ENCODE measurements around the gene ROPN1B. TPM values are rescaled to one million over a fixed set of nuclear protein-coding genes. Genes with fewer than 3 reads are reported as not detected.
"Not testable (repeated sequence)": the region's sequence is repeated elsewhere in the genome, so short reads cannot be mapped to it uniquely, and the experiment has no call there.

ROPN1B gene
- total RNA-seq (not detected), polyA plus RNA-seq (0.21 TPM)
- long read RNA-seq, donor 1 = 0 reads
- long read RNA-seq, donor 2 = 0 reads
- long read RNA-seq, donor 3 = 0 reads
- long read RNA-seq, donor 4 = 0 reads
- long read RNA-seq, donor 5 = 0 reads
- long read RNA-seq, donor 6 = 0 reads
- long read RNA-seq, donor 7 = 0 reads
- long read RNA-seq, donor 8 = 0 reads
- long read RNA-seq, donor 9 = 0 reads
- long read RNA-seq, donor 10 = 0 reads

GRCh38 chr3:125968701-125969592, at the start of gene ROPN1B:
Gene ROPN1B (plus strand): TSS chr3:125969178. CDS start chr3:125972055, 2,877 bp downstream.
- H3K9me3 ChIP-seq (ENCODE audit: control insufficient read depth in 2 of 2, insufficient read depth in 1 of 2, low read length in 1 of 2); H3K4me3 ChIP-seq (ENCODE audit: low read length in 2 of 2); H3K4me1 ChIP-seq (ENCODE audit: control insufficient read depth in 2 of 2, insufficient read depth in 2 of 2, low read length in 2 of 2); DNase-seq (ENCODE audit: low read depth in 6 of 9, low spot score in 9 of 9); H3K36me3 ChIP-seq (ENCODE audit: control insufficient read depth in 2 of 2, insufficient read depth in 2 of 2, low read length in 1 of 2); H3K27ac ChIP-seq (ENCODE audit: low read depth in 1 of 2, low read length in 1 of 2): not testable (repeated sequence)
- H3K27me3 ChIP-seq (ENCODE audit: control insufficient read depth in 2 of 2, insufficient read depth in 1 of 2, low read length in 1 of 2) = peaks cover 9 to 45% of the 10 kb centered on the region in 2 donors
- WGBS = 14% methylated on average over 4 of the region's 50 CpGs

- not testable (repeated sequence) for H3K36me3 ChIP-seq (ENCODE audit: control insufficient read depth in 2 of 2, insufficient read depth in 2 of 2, low read length in 1 of 2); DNase-seq (ENCODE audit: low read depth in 6 of 9, low spot score in 9 of 9); H3K27ac ChIP-seq (ENCODE audit: low read depth in 1 of 2, low read length in 1 of 2); H3K27me3 ChIP-seq (ENCODE audit: control insufficient read depth in 2 of 2, insufficient read depth in 1 of 2, low read length in 1 of 2); H3K4me3 ChIP-seq (ENCODE audit: low read length in 2 of 2); H3K9me3 ChIP-seq (ENCODE audit: control insufficient read depth in 2 of 2, insufficient read depth in 1 of 2, low read length in 1 of 2)
- whole genome bisulfite sequencing = 92% methylated on average over 10 of the region's 10 CpGs
- peaks cover 0 to 28% of the 10 kb centered on the region in 2 donors for H3K4me1 ChIP-seq (ENCODE audit: control insufficient read depth in 2 of 2, insufficient read depth in 2 of 2, low read length in 2 of 2)
Measured at GRCh38 chr3:125920191-125920590, 48.8 kb upstream of the ROPN1B start.

DNA sequence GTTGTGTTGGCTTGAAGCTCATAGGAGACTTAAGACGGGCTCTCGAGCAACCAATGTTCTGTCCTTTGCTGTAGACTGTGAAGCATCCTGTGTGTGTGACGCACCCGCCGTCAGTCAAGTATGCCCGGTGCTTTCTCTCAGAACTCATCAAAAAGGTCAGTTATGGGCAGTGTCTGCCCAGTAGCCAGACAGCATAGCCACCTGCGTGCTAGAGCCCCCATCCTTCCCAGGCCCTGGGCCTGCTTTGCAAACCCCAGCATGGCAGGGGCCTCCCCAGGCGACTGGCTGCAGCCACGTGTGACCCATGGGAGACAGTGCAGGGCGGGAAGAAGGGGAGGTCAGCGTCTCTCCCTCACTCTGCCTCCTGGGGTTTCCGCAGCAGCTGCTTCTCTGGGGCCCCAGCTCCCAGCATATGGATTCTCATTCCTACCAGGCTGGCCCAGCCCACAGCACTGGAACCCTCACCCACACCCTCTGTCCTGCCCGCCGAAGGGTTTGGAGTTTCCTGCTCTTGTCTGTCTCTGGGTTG, 48.2 kb upstream of the ROPN1B start:
- not testable (repeated sequence) for H3K9me3 ChIP-seq (ENCODE audit: control insufficient read depth in 2 of 2, insufficient read depth in 1 of 2, low read length in 1 of 2); H3K36me3 ChIP-seq (ENCODE audit: control insufficient read depth in 2 of 2, insufficient read depth in 2 of 2, low read length in 1 of 2); H3K4me3 ChIP-seq (ENCODE audit: low read length in 2 of 2); DNase-seq (ENCODE audit: low read depth in 6 of 9, low spot score in 9 of 9); H3K27ac ChIP-seq (ENCODE audit: low read depth in 1 of 2, low read length in 1 of 2); H3K27me3 ChIP-seq (ENCODE audit: control insufficient read depth in 2 of 2, insufficient read depth in 1 of 2, low read length in 1 of 2)
- H3K4me1 ChIP-seq (ENCODE audit: control insufficient read depth in 2 of 2, insufficient read depth in 2 of 2, low read length in 2 of 2) = peaks cover 0 to 28% of the 10 kb centered on the region in 2 donors
- 96% methylated on average over 14 of the region's 14 CpGs for WGBS

DNA sequence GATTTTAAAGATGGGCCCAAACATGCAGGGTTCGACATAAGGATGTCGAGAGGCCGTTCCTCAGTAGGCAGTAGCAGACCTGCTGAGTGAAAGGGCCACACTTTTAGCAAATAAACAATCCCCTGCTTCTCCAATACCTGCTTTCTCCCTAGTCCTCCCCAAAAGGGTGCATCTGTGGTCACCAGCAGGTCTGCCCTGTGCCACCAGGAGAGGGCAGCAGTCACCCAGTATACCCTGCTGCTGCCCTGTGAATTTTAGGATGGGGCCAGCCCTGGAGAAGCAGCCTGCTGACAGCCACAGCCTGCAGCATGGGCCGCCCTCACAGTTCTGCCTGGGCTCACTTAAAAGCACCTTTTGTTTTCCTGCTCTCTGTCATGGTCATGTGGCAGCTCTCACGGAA, 47.3 kb upstream of the ROPN1B start:
- not testable (repeated sequence) for H3K4me3 ChIP-seq (ENCODE audit: low read length in 2 of 2); H3K27ac ChIP-seq (ENCODE audit: low read depth in 1 of 2, low read length in 1 of 2); H3K36me3 ChIP-seq (ENCODE audit: control insufficient read depth in 2 of 2, insufficient read depth in 2 of 2, low read length in 1 of 2); H3K27me3 ChIP-seq (ENCODE audit: control insufficient read depth in 2 of 2, insufficient read depth in 1 of 2, low read length in 1 of 2); H3K9me3 ChIP-seq (ENCODE audit: control insufficient read depth in 2 of 2, insufficient read depth in 1 of 2, low read length in 1 of 2)
- WGBS = 76% methylated on average over 5 of the region's 5 CpGs
- peaks cover 0 to 27% of the 10 kb centered on the region in 2 donors for H3K4me1 ChIP-seq (ENCODE audit: control insufficient read depth in 2 of 2, insufficient read depth in 2 of 2, low read length in 2 of 2)
- DNase-seq (ENCODE audit: low read depth in 6 of 9, low spot score in 9 of 9) = peak in 4 of 9 donors; percentile 34 to 62 (median 52)

- H3K4me3 ChIP-seq (ENCODE audit: low read length in 2 of 2); H3K36me3 ChIP-seq (ENCODE audit: control insufficient read depth in 2 of 2, insufficient read depth in 2 of 2, low read length in 1 of 2); H3K27ac ChIP-seq (ENCODE audit: low read depth in 1 of 2, low read length in 1 of 2); H3K9me3 ChIP-seq (ENCODE audit: control insufficient read depth in 2 of 2, insufficient read depth in 1 of 2, low read length in 1 of 2); DNase-seq (ENCODE audit: low read depth in 6 of 9, low spot score in 9 of 9); H3K27me3 ChIP-seq (ENCODE audit: control insufficient read depth in 2 of 2, insufficient read depth in 1 of 2, low read length in 1 of 2): not testable (repeated sequence)
- peaks cover 0 to 12% of the 10 kb centered on the region in 2 donors for H3K4me1 ChIP-seq (ENCODE audit: control insufficient read depth in 2 of 2, insufficient read depth in 2 of 2, low read length in 2 of 2)
- 97% methylated on average over 16 of the region's 16 CpGs for whole genome bisulfite sequencing
Measured at GRCh38 chr3:125923324-125924115, 45.5 kb upstream of the ROPN1B start.

GRCh38 chr3:125924276-125924675, 44.7 kb upstream of the ROPN1B start:
- not testable (repeated sequence) for H3K9me3 ChIP-seq (ENCODE audit: control insufficient read depth in 2 of 2, insufficient read depth in 1 of 2, low read length in 1 of 2); H3K27me3 ChIP-seq (ENCODE audit: control insufficient read depth in 2 of 2, insufficient read depth in 1 of 2, low read length in 1 of 2); H3K27ac ChIP-seq (ENCODE audit: low read depth in 1 of 2, low read length in 1 of 2); H3K36me3 ChIP-seq (ENCODE audit: control insufficient read depth in 2 of 2, insufficient read depth in 2 of 2, low read length in 1 of 2); H3K4me3 ChIP-seq (ENCODE audit: low read length in 2 of 2); DNase-seq (ENCODE audit: low read depth in 6 of 9, low spot score in 9 of 9)
- WGBS = 91% methylated on average over 9 of the region's 9 CpGs
- H3K4me1 ChIP-seq (ENCODE audit: control insufficient read depth in 2 of 2, insufficient read depth in 2 of 2, low read length in 2 of 2) = peaks cover 0 to 11% of the 10 kb centered on the region in 2 donors

GRCh38 chr3:125925727-125926126, 43.3 kb upstream of the ROPN1B start:
- not testable (repeated sequence) for H3K9me3 ChIP-seq (ENCODE audit: control insufficient read depth in 2 of 2, insufficient read depth in 1 of 2, low read length in 1 of 2); DNase-seq (ENCODE audit: low read depth in 6 of 9, low spot score in 9 of 9); H3K4me1 ChIP-seq (ENCODE audit: control insufficient read depth in 2 of 2, insufficient read depth in 2 of 2, low read length in 2 of 2); H3K27ac ChIP-seq (ENCODE audit: low read depth in 1 of 2, low read length in 1 of 2); H3K27me3 ChIP-seq (ENCODE audit: control insufficient read depth in 2 of 2, insufficient read depth in 1 of 2, low read length in 1 of 2); H3K36me3 ChIP-seq (ENCODE audit: control insufficient read depth in 2 of 2, insufficient read depth in 2 of 2, low read length in 1 of 2); H3K4me3 ChIP-seq (ENCODE audit: low read length in 2 of 2)
- 95% methylated on average over 13 of the region's 13 CpGs for WGBS

- H3K4me3 ChIP-seq (ENCODE audit: low read length in 2 of 2); H3K4me1 ChIP-seq (ENCODE audit: control insufficient read depth in 2 of 2, insufficient read depth in 2 of 2, low read length in 2 of 2); H3K9me3 ChIP-seq (ENCODE audit: control insufficient read depth in 2 of 2, insufficient read depth in 1 of 2, low read length in 1 of 2); H3K36me3 ChIP-seq (ENCODE audit: control insufficient read depth in 2 of 2, insufficient read depth in 2 of 2, low read length in 1 of 2); H3K27ac ChIP-seq (ENCODE audit: low read depth in 1 of 2, low read length in 1 of 2); H3K27me3 ChIP-seq (ENCODE audit: control insufficient read depth in 2 of 2, insufficient read depth in 1 of 2, low read length in 1 of 2): not testable (repeated sequence)
- DNase-seq (ENCODE audit: low read depth in 6 of 9, low spot score in 9 of 9) = peak in 5 of 9 donors; percentile 26 to 59 (median 34)
- WGBS = 50% methylated on average over 22 of the region's 22 CpGs
Measured at GRCh38 chr3:125928771-125929545, 40.0 kb upstream of the ROPN1B start.

Data from thymus (tissue), 14 donors.